Mesendoderm (in vitro differentiated cells): ENCODE measurements around the gene FGF1.

Source experiments
- DNase-seq: peaks from one replicate; pipeline ENCODE4 v3.0.0; 2013
- H2AK5ac ChIP-seq: 2 replicates; pipeline ENCODE4 v1.6.1; 2013; ENCODE audit warnings: low read length, inconsistent platforms
- H2BK120ac ChIP-seq: 2 replicates; pipeline ENCODE4 v1.6.1; 2013; ENCODE audit warnings: low read depth, mild to moderate bottlenecking, low read length, moderate library complexity, mixed read lengths
- H2BK15ac ChIP-seq: replicated peaks from 2 replicates; pipeline ENCODE4 v1.6.1; 2013; ENCODE audit warnings: low read depth, mild to moderate bottlenecking, moderate library complexity
- H2BK5ac ChIP-seq: 2 replicates; pipeline ENCODE4 v1.6.1; 2013; ENCODE audit warnings: low read length, inconsistent platforms
- H3K18ac ChIP-seq: 2 replicates; pipeline ENCODE4 v1.6.1; 2013; ENCODE audit warnings: mild to moderate bottlenecking, low read length, mixed read lengths
- H3K23ac ChIP-seq: one replicate; pipeline ENCODE4 v1.6.1; 2013; ENCODE audit warnings: low read length
- H3K27ac ChIP-seq: 2 replicates; pipeline ENCODE4 v1.5.1; 2013; ENCODE audit warnings: low read depth, mild to moderate bottlenecking, inconsistent platforms, low read length, moderate library complexity
- H3K27me3 ChIP-seq: 2 replicates; pipeline ENCODE4 v1.6.1; 2013; ENCODE audit warnings: low read length, control low read depth, mild to moderate bottlenecking, inconsistent platforms; ENCODE audit not compliant: insufficient read depth, poor library complexity
- H3K36me3 ChIP-seq: 2 replicates; pipeline ENCODE4 v1.6.1; 2013; ENCODE audit warnings: low read length, inconsistent platforms; ENCODE audit not compliant: control insufficient read depth, insufficient read depth
- H3K4ac ChIP-seq: one replicate; pipeline ENCODE4 v1.6.1; 2013; ENCODE audit warnings: low read depth, mild to moderate bottlenecking, low read length, moderate library complexity
- H3K4me1 ChIP-seq: 2 replicates; pipeline ENCODE4 v1.6.1; 2013; ENCODE audit warnings: low read depth, low read length, inconsistent platforms; ENCODE audit not compliant: control insufficient read depth
- H3K4me2 ChIP-seq: 2 replicates; pipeline ENCODE4 v1.6.1; 2013; ENCODE audit warnings: low read length
- H3K4me3 ChIP-seq: 2 replicates; pipeline ENCODE4 v1.5.1; 2013; ENCODE audit warnings: mild to moderate bottlenecking, low read length
- H3K56ac ChIP-seq: one replicate; pipeline ENCODE4 v1.6.1; 2013; ENCODE audit warnings: low read length
- H3K79me1 ChIP-seq: 2 replicates; pipeline ENCODE4 v1.6.1; 2013; ENCODE audit warnings: low read length, inconsistent platforms
- H3K79me2 ChIP-seq: 2 replicates; pipeline ENCODE4 v1.6.1; 2013; ENCODE audit warnings: mild to moderate bottlenecking, low read length; ENCODE audit not compliant: control insufficient read depth, insufficient read depth
- H3K9ac ChIP-seq: 2 replicates; pipeline ENCODE4 v1.6.1; 2013; ENCODE audit warnings: low read length, inconsistent platforms
- H4K5ac ChIP-seq: one replicate; pipeline ENCODE4 v1.6.1; 2013; ENCODE audit warnings: low read length
- H4K8ac ChIP-seq: one replicate; pipeline ENCODE4 v1.6.1; 2013; ENCODE audit warnings: low read depth, mild to moderate bottlenecking, control low read depth, low read length, moderate library complexity
- WGBS: extraction: QIAGEN DNeasy Blood & Tissue Kit; methylation state at CpG from one replicate; pipeline ENCODE4 v1.1.7; 2013; ENCODE audit warnings: low lambda C conversion rate, missing lambda C conversion rate; ENCODE audit not compliant: insufficient coverage; ENCODE audit errors: extremely low coverage; 5-methylcytosine and 5-hydroxymethylcytosine counted together

The FGF1 gene

GRCh38 chr5:142621227-142621626 lies 64.7 kb downstream of the FGF1 start:
- no CpG with 5 or more reads among the region's 3 CpGs for WGBS
- peak overlapping the region; percentile 43 for H3K27ac ChIP-seq

GRCh38 chr5:142619815-142620214 lies 66.1 kb downstream of the FGF1 start:
- no peak overlapping the region for H3K4ac ChIP-seq
- WGBS = no CpG with 5 or more reads among the region's 11 CpGs
- H3K4me3 ChIP-seq = no peak overlapping the region
- no peak overlapping the region for H3K18ac ChIP-seq
- H3K23ac ChIP-seq = no peak overlapping the region
- H3K4me2 ChIP-seq = no peak overlapping the region
- H3K4me1 ChIP-seq = no peaks in the 10 kb centered on the region
- no peaks in the 10 kb centered on the region for H3K36me3 ChIP-seq
- H4K8ac ChIP-seq = no peak overlapping the region
- H2AK5ac ChIP-seq = no peak overlapping the region
- H3K27me3 ChIP-seq = no peaks in the 10 kb centered on the region
- no peak overlapping the region for H2BK120ac ChIP-seq
- no peak overlapping the region for H3K56ac ChIP-seq
- H3K79me1 ChIP-seq = no peaks in the 10 kb centered on the region
- H3K9ac ChIP-seq = no peak overlapping the region
- H3K79me2 ChIP-seq = no peaks in the 10 kb centered on the region
- no peak overlapping the region for H2BK15ac ChIP-seq
- no peak overlapping the region for H3K27ac ChIP-seq
- no peak overlapping the region for H4K5ac ChIP-seq
- H2BK5ac ChIP-seq = no peak overlapping the region
- no peak for DNase-seq

More at GRCh38 chr5:142621227-142621626, 64.7 kb downstream of the FGF1 start:
- peak; percentile 73 for DNase-seq
- H3K27me3 ChIP-seq = no peaks in the 10 kb centered on the region
- H3K79me1 ChIP-seq = no peaks in the 10 kb centered on the region
- H3K23ac ChIP-seq = no peak overlapping the region
- H2BK120ac ChIP-seq = no peak overlapping the region
- H3K4ac ChIP-seq = no peak overlapping the region
- no peak overlapping the region for H2BK5ac ChIP-seq
- H3K4me1 ChIP-seq = no peaks in the 10 kb centered on the region
- H3K56ac ChIP-seq = no peak overlapping the region
- no peak overlapping the region for H4K8ac ChIP-seq
- H3K4me3 ChIP-seq = no peak overlapping the region
- H3K36me3 ChIP-seq = no peaks in the 10 kb centered on the region
- no peak overlapping the region for H3K4me2 ChIP-seq
- no peak overlapping the region for H2AK5ac ChIP-seq
- no peaks in the 10 kb centered on the region for H3K79me2 ChIP-seq
- no peak overlapping the region for H4K5ac ChIP-seq
- no peak overlapping the region for H2BK15ac ChIP-seq
- H3K9ac ChIP-seq = no peak overlapping the region
- H3K18ac ChIP-seq = peak overlapping the region; percentile 22

GRCh38 chr5:142618130-142618523 lies 67.8 kb downstream of the FGF1 start:
- Histone ChIP-seq H2BK15ac (no peak overlapping the region), H3K36me3 (no peaks in the 10 kb centered on the region), H4K8ac (no peak overlapping the region), H3K56ac (no peak overlapping the region), H3K4me2 (no peak overlapping the region), H3K27ac (no peak overlapping the region), H3K18ac (no peak overlapping the region), H3K27me3 (no peaks in the 10 kb centered on the region), H3K23ac (no peak overlapping the region), H4K5ac (no peak overlapping the region), H3K79me2 (no peaks in the 10 kb centered on the region), H2BK120ac (no peak overlapping the region), H2AK5ac (no peak overlapping the region), H2BK5ac (no peak overlapping the region), H3K4me3 (no peak overlapping the region), H3K9ac (no peak overlapping the region), H3K4ac (no peak overlapping the region), H3K4me1 (no peaks in the 10 kb centered on the region), H3K79me1 (no peaks in the 10 kb centered on the region)
- no peak for DNase-seq
- WGBS = no CpG with 5 or more reads among the region's 6 CpGs

- Histone ChIP-seq H2BK15ac (no peak overlapping the region), H3K27ac (no peak overlapping the region), H3K79me2 (no peaks in the 10 kb centered on the region), H3K27me3 (no peaks in the 10 kb centered on the region), H3K36me3 (no peaks in the 10 kb centered on the region), H3K4me3 (no peak overlapping the region), H4K8ac (no peak overlapping the region), H3K4me2 (no peak overlapping the region), H4K5ac (no peak overlapping the region), H3K79me1 (no peaks in the 10 kb centered on the region), H2BK5ac (no peak overlapping the region), H3K18ac (no peak overlapping the region), H3K9ac (no peak overlapping the region), H3K56ac (no peak overlapping the region), H2AK5ac (no peak overlapping the region), H3K23ac (no peak overlapping the region), H3K4ac (no peak overlapping the region), H2BK120ac (no peak overlapping the region), H3K4me1 (no peaks in the 10 kb centered on the region)
- WGBS = no CpG with 5 or more reads among the region's 5 CpGs
- DNase-seq = no peak
Observed at GRCh38 chr5:142617416-142618129, 68.3 kb downstream of the FGF1 start.

- Histone ChIP-seq H3K4me2 (no peak overlapping the region), H3K9ac (no peak overlapping the region), H3K18ac (no peak overlapping the region), H3K79me1 (no peaks in the 10 kb centered on the region), H4K8ac (no peak overlapping the region), H2AK5ac (no peak overlapping the region), H3K23ac (no peak overlapping the region), H3K4ac (no peak overlapping the region), H2BK15ac (no peak overlapping the region), H3K56ac (no peak overlapping the region), H3K79me2 (no peaks in the 10 kb centered on the region), H2BK5ac (no peak overlapping the region), H3K36me3 (no peaks in the 10 kb centered on the region), H3K27ac (no peak overlapping the region), H2BK120ac (no peak overlapping the region), H4K5ac (no peak overlapping the region), H3K27me3 (no peaks in the 10 kb centered on the region), H3K4me3 (no peak overlapping the region), H3K4me1 (no peaks in the 10 kb centered on the region)
- no peak for DNase-seq
- no CpG with 5 or more reads among the region's 2 CpGs for WGBS
Observed at GRCh38 chr5:142615948-142616347, 69.9 kb downstream of the FGF1 start.

- Histone ChIP-seq H3K4me1 (no peaks in the 10 kb centered on the region), H3K36me3 (no peaks in the 10 kb centered on the region), H2BK5ac (no peak overlapping the region), H3K4ac (no peak overlapping the region), H3K27ac (no peak overlapping the region), H2BK15ac (no peak overlapping the region), H3K27me3 (no peaks in the 10 kb centered on the region), H3K4me2 (no peak overlapping the region), H2BK120ac (no peak overlapping the region), H4K8ac (no peak overlapping the region), H3K23ac (no peak overlapping the region), H3K18ac (no peak overlapping the region), H3K79me1 (no peaks in the 10 kb centered on the region), H3K56ac (no peak overlapping the region), H3K9ac (no peak overlapping the region), H2AK5ac (no peak overlapping the region), H3K4me3 (no peak overlapping the region), H4K5ac (no peak overlapping the region), H3K79me2 (no peaks in the 10 kb centered on the region)
- no CpG with 5 or more reads among the region's 7 CpGs for WGBS
- no peak for DNase-seq
Observed at GRCh38 chr5:142614054-142614453, 71.8 kb downstream of the FGF1 start.
